SW480 (cell line): Measurements from ENCODE around the gene DCUN1D4.
A peak's percentile ranks its signal among the peaks of the same experiment; 100 is the strongest.
"Not testable (repeated sequence)": the region's sequence is repeated elsewhere in the genome, so short reads cannot be mapped to it uniquely, and the experiment has no call there.

ENCODE experiments used
- DNase-seq: peaks from one replicate; pipeline ENCODE4 v3.0.0-alpha.2; 2016; ENCODE audit warnings: low spot score

DCUN1D4 gene

DNA sequence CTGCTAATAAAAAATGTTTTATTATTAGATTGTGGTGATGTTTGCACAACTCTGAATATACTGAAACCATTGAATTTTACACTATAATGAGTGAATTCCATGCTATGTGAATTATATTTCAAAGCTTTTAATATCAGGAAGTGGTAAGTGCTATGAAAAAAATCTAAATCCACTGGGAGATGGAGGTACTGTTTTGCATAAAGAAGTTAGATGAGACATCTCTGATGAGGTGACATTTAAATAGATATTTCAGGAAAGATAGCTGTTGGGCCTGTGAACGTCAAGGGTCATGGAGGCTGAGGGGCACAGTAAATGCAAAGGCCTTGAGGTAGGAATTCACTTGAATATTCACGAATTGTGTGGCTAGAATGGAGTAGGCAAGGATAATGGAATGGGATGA, 12.3 kb downstream of the DCUN1D4 start:
- no peak for DNase-seq

GRCh38 chr4:51855751-51856150, 12.8 kb downstream of the DCUN1D4 start:
- DNase-seq, result no peak

DNA sequence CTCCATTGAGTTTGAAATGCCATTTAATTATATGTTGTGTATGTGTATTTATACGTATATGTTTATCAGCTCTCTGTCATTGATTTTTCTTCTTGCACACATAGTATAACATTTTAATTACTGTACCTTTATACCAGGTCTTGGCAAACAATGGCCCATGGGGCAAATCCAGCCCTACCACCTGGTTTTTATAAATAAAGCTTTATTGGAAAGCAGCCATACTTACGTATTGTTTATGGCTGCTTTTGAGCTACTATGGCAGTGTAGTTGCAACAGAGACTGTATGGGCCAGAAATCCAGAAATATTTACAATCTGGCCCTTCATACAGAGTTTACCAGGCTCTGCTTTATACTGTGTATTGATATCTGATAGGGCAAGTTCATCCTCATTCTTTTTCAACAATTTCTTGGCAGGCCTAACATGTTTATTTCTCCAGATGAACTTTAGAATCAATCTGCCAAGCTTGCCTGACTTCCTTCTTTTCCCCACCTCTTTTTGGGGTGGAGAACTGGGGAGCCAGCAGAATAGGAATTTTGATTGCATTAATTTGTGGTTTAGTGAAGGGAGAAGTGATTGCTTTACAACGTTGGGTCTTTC, 15.8 kb downstream of the DCUN1D4 start:
- DNase-seq, result no peak

GRCh38 chr4:51859476-51860031, 16.6 kb downstream of the DCUN1D4 start:
- no peak for DNase-seq

DNA sequence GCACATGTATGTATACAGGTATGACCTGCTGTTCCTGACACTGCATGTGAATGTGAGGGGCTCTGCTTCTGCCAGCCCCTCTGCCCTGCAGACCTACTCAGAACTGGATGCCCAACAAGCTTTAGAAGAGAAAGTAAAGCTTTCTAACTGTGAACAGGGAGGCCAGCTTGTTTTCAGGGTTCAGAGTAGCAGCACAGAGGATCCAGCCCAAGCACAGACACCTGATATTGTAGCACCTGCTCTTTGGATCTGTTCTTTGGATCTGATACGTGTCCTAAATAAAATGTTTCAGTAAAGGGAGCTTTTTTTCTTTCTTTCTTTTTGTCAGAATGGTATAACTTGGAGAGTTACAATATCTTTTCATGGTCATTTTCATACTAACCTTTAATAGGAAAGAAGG, 19.2 kb downstream of the DCUN1D4 start:
- DNase-seq, result no peak

- DNase-seq, result no peak
These were observed 19.8 kb downstream of the DCUN1D4 start for GRCh38 chr4:51862781-51863180.

GRCh38 chr4:51865717-51866116, 22.8 kb downstream of the DCUN1D4 start:
- no peak for DNase-seq

GRCh38 chr4:51866835-51867234, 23.9 kb downstream of the DCUN1D4 start:
- no peak for DNase-seq

DNA sequence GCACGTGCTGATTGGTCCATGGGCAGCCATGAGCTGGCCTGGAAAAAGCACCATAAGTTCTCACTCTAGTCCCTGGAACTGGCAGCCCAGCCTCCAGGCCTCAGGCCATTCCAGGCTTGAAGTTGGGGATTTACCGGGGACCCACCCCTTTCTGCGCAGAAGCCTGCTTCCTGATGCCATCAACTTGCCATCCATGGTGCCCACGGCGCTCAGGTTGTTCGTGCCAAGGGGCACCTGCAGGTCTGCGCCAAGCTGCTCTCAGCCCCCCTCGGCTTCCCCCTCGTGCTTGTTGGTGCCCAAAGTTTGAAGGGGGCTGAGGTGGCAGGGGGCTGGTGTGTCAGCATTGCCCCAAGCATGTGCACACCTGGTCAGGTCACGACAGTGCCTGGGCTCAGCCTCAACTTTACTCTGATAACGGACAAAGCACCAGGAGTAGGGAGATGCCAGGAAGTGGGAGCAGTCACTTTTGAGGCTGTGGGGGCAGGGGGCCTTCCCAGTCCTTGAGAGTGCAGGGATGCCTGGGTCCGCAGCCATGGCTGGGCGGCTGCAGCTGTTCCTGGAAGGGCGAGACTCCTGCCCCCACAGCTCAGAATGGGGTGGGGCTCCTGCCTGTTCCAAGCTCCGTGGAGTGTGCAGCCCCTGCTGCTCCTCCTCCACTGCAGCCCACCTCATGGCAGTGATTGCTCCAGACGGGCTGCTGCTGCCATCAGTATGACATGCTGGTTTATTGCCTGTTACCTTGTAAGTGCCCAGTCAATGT, 24.9 kb downstream of the DCUN1D4 start:
- no peak for DNase-seq

DNA sequence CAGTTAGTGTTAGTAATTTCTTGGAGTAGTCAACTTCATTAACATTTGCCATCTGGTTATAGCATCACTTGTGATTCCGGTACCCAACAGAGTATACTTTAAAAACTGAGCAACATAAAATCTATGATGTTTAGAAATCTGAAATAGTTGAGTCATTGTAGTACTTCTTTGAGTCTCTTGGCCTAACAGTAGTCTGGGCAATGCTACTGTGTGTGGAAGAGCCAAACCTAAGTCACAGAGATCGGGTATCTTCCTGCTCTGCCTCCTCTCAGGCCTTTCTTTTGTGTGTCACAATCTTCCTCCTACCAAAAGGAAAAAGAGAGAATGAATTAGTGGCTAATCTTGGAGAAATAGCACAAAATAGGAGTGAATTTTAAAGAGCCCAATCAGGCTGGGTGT, 25.5 kb downstream of the DCUN1D4 start:
- no peak for DNase-seq

DNA sequence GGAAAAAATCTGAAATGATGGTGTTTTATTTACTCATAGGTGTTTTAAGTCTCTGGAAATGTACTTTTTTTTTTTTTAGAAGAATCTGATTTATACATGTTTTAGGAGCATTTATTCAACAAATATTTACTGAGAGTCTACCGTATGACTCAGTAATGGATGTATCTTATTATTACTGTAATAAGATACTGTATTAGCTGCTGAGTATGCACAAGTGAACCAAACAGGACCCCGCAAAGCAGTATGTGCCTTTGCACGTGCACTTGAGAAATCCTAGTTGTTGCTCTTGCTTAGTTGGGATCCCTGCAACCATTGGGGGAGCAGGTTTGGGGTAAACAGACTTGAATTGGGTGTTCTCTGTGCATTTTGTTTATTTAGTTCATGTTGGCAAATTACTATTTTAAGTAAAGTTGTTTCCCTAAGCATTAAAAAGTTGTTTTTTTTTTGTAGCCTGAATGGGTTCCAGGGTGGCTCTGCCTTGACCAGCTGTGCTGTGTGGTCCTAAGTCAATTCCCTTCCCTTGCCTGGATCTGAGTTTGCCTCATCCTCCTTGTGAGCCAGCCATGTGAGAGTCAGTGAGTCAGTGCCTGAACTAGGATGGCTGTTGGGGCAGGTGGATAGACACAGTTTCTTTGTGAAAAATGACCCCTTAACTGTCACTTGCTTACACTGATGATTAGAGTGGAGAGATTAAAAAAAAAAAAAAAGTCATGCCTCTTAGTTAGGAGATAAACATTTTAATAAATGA, 27.7 kb downstream of the DCUN1D4 start:
- no peak for DNase-seq

GRCh38 chr4:51872283-51872997, 29.5 kb downstream of the DCUN1D4 start:
- DNase-seq, result no peak

DNA sequence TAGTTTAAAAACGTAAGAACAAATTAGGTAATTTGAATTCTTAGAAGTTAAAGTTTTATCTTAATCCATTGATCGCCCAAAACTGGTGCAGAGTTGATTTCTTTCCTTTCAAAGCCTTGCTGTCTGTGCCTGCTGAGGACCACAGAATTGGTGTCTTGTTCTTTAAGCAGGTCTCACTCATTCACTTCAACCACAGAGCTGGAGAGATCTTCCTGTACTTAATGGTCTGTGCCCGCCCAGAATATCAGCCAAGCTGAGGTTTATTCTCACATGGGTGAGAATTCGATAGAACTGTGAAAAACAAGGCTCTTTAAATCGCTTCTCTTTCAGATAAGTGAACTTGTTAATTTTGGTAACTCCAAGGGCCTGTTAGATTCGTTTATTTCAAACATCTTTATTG, 31.6 kb downstream of the DCUN1D4 start:
- DNase-seq, result no peak

DNA sequence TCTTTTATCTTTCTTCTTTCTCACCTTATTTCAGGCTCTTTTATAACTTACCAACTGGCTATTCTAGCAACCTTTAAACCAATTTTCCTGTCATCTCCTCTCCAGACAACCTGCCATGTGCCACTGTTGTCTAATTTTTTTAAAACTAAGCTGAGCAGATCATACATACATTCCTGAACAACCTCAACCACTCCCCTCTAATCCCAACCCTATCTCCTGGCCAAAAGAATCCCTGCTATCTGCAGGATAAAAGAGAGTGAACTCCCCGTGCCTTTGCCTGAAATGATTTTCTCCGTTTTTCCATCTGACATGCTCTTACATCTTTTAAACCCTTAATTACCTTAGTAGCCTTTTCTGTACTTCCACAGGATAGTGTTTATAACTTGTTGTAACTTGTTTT, 35.5 kb downstream of the DCUN1D4 start:
- DNase-seq, result peak; percentile 24

- no peak for DNase-seq
These were observed 37.3 kb downstream of the DCUN1D4 start for GRCh38 chr4:51880016-51880915.

DNA sequence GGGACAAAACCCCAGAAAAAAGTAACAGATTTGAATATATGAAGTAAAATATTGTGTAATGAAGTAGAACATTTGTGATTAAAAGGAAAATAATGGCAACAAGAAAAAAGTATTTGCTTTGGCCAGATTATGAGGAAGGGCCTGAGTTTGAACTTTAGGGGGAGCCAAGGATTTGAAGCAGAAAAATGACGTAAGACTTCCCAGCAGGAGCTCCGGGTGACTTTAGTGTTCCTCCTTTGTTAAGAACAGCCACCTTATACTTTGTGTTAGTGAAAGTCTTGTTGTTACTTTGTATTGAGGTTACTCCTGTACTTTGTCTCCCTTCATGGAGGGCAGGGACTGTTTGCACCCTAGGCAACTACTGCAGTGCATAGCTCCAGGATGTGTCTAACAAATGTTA, 41.1 kb downstream of the DCUN1D4 start:
- no peak for DNase-seq

GRCh38 chr4:51884606-51885005, 41.7 kb downstream of the DCUN1D4 start:
- no peak for DNase-seq

DNA sequence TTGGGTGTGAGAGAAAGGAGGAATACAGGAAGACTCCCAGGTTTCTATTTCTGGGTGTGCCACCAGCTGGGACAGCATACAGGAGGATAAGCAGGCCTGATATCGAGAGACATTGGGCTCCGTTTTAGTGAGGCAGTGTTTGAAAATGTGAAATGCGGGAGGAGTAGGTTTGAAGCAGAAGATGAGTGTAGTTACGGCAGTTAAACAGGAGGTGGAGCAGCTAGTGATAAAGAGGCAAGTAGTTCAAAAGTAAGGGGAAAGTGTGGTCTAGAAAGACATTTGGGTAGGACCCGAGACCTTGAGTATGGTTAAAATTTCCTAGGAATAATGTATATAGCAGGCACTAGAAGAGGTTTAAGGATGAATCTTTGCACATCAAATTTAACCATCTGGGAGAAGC, 42.4 kb downstream of the DCUN1D4 start:
- peak; percentile 7 for DNase-seq

- DNase-seq, result no peak
These were observed 47.8 kb downstream of the DCUN1D4 start for GRCh38 chr4:51890760-51891159.

GRCh38 chr4:51893402-51893801, 50.4 kb downstream of the DCUN1D4 start:
- DNase-seq, result not testable (repeated sequence)

DNA sequence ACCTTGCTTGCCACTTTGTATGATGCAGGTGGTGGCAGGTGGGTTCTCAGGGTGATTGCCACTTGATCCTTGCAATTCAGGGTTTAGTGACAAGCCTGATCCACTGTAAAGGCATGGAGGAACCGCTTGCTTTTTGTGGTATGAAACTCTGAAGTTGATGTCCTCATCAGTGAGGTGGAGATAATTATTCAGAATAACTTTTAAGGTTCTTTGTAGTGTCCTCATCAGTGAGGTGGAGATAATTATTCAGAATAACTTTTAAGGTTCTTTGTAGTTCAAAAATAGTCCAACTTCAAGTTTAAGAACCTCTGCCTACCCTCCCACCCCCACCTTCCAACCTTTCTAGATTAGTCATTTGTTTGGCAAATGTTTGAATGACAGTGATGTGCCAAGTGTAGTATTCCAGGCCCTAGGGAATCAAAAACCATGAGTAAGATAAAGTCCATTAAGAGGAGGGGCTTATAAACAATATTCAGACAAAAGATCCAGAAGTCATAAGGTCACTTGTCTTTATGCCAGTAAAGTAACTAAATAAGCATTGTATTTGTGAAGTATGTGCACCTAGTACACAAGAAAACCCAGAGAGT, 51.2 kb downstream of the DCUN1D4 start:
- no peak for DNase-seq
